HG03095 (cell line): Measurements from ENCODE around the gene NDFIP1.
"Not testable (repeated sequence)": the region's sequence is repeated elsewhere in the genome, so short reads cannot be mapped to it uniquely, and the experiment has no call there.

Experiments
- ATAC-seq: cut with Tn5 transposase; IDR thresholded peaks from one replicate; pipeline ENCODE4 v1.9.1; 2021; ENCODE audit warnings: moderate library complexity; ENCODE audit not compliant: unreplicated experiment

The NDFIP1 gene, protein sequence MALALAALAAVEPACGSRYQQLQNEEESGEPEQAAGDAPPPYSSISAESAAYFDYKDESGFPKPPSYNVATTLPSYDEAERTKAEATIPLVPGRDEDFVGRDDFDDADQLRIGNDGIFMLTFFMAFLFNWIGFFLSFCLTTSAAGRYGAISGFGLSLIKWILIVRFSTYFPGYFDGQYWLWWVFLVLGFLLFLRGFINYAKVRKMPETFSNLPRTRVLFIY

DNA sequence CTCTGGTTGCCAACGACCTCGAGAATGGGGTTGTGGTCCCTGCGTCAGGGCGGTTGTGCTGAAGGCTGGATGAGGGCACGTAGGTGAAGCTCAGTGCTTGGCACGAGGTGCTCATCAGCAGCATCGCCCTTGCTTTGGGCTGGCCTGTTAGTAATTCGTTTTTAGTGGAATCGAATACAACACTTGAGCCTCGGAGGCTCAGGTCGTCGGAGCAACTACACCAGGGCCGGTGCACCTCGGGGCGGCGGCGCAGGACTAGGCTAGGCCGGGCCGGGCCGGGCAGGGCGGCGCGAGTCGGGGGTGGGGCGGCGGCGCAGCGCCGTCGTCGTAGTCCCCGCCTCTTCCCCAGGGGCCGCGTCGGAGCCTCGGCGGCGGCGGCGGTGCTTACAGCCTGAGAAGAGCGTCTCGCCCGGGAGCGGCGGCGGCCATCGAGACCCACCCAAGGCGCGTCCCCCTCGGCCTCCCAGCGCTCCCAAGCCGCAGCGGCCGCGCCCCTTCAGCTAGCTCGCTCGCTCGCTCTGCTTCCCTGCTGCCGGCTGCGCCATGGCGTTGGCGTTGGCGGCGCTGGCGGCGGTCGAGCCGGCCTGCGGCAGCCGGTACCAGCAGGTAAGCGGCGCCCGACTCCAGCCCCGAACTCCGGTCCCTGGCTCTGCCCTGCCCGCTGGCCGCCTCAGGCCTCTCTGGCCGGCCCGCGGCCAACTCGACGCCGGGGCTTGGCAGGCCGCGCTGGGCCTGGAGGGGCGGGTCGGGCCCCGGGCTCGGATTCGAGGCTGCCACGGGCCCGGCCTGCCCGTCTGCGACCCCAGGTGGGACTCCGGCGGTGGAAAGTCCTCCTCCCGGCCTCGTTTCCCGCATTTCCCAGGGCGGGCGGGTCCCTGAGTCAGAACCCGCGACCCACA lies at the start of gene NDFIP1:
NDFIP1 (plus strand) TSS at position 348 of the 899 bp plus-strand sequence; CDS start at position 544, 196 bp downstream.
- peak; percentile 99 for ATAC-seq

- ATAC-seq = no peak
Observed at GRCh38 chr5:142059304-142059940, 49.2 kb upstream of the NDFIP1 start.

GRCh38 chr5:142063376-142063775 lies 45.2 kb upstream of the NDFIP1 start:
- ATAC-seq = no peak

GRCh38 chr5:142063878-142064331 lies 44.7 kb upstream of the NDFIP1 start:
- ATAC-seq = no peak

GRCh38 chr5:142065273-142065672 lies 43.3 kb upstream of the NDFIP1 start:
- no peak for ATAC-seq

- no peak for ATAC-seq
Observed at GRCh38 chr5:142069606-142070399, 38.8 kb upstream of the NDFIP1 start.

GRCh38 chr5:142070734-142071133 lies 37.8 kb upstream of the NDFIP1 start:
- ATAC-seq = no peak

DNA sequence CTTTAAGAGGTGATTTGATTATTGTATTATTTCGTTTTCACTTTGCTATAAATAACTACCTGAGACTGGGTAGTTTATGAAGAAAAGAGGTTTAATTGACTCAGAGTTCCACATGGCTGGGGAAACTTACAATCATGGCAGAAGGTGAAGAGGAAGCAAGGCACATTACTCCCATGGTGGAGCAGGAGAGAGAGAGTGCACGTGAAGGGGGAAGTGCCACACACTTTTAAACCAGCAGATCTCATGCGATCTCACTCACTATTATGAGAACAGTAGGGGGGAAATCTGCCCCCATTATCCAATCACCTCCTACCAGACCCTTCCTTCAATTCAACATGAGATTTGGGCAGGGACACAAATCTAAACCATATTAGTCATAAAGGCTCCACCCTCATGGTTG lies 36.1 kb upstream of the NDFIP1 start:
- ATAC-seq = no peak

GRCh38 chr5:142073362-142073988 lies 35.1 kb upstream of the NDFIP1 start:
- ATAC-seq = no peak

DNA sequence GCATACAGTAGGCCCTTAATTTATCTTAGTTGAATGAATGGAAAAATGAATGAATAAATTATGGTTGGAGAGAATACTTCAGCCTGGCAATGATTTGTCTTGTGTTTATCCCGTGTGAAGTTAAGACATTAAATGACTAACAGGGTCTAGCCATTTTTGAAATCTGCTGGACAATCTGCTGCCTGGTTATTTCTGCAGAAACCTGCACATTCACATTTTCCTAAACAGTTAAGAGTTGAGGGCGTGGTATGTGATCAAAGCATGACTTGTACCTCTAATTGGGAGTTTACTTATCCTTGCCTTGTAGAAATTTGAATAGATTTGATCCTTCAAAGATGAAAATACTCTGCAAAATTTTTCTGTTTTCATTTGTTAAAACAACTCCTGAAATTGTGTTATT lies 34.6 kb upstream of the NDFIP1 start:
- ATAC-seq = no peak

GRCh38 chr5:142078221-142078620 lies 30.4 kb upstream of the NDFIP1 start:
- ATAC-seq = no peak

- no peak for ATAC-seq
Observed at GRCh38 chr5:142078706-142079105, 29.9 kb upstream of the NDFIP1 start.

- ATAC-seq = no peak
Observed at GRCh38 chr5:142079306-142079721, 29.3 kb upstream of the NDFIP1 start.

- ATAC-seq = no peak
Observed at GRCh38 chr5:142080248-142080647, 28.3 kb upstream of the NDFIP1 start.

DNA sequence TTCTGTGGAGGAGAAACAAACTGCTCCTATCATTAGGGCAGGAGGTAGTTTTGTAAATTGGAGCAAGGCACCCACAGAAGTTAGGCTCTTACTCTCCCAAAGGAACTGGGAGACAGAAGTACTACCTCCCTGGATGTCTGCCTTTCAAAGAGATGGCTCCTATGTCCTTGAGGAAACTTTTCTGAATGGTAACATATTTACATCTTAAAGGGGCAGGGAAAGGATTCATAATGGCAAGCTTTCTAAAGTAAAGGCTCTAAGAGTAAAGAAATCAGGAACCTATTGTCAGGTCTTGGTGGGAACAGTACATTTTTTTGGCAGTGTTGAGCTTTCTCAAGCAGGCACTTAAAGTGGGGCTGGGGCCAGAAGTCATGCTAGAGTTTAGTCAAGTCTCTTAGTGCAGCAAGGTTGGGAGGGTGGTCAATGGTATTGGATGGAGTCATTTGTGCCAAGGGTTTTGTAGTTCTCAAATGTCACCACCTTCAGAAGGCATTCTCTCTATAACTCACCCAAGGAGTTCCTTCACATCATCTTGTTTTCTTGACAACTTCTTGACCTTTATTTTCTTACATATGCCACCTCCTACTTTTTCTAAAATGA lies 26.3 kb upstream of the NDFIP1 start:
- no peak for ATAC-seq

GRCh38 chr5:142086229-142086628 lies 22.4 kb upstream of the NDFIP1 start:
- ATAC-seq = no peak

GRCh38 chr5:142086679-142087078 lies 21.9 kb upstream of the NDFIP1 start:
- ATAC-seq = no peak

GRCh38 chr5:142087920-142088679 lies 20.5 kb upstream of the NDFIP1 start:
- ATAC-seq = no peak

- not testable (repeated sequence) for ATAC-seq
Observed at GRCh38 chr5:142088855-142089479, 19.6 kb upstream of the NDFIP1 start.
